ENCODE measurements around the gene CFHR3. TPM values are rescaled to one million over a fixed set of nuclear protein-coding genes. Genes with fewer than 3 reads are reported as not detected.
"Not testable (repeated sequence)": the region's sequence is repeated elsewhere in the genome, so short reads cannot be mapped to it uniquely, and the experiment has no call there.

The CFHR3 gene
- total RNA-seq, 2 donors from 2014 or later: not detected

DNA sequence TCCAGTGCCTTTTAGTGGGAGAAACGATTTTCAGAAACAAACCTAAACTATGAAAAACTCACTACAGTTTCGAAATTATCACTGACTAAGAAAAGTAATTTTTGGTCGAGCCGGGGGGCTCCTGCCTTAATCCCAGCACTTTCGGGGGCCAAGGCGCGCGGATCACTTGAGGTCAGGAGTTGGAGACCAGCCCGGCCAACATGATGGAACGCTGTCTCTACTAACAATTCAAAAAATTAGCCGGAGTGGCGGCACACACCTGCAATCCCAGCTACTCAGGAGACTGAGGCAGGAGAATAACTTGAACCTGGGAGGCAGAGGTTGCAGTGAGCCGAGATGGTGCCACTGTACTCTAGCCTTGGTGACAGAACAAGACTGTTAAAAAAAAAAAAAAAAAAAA lies 3.0 kb downstream of the CFHR3 start:
- intact Hi-C loops (cut with DNase I): no loop called here
- Histone ChIP-seq H3K27ac (no peak overlapping the region), H3K27me3 (no peaks in the 10 kb centered on the region), H3K9me3 (no peaks in the 10 kb centered on the region), H3K4me3 (no peak overlapping the region), H3K4me1 (no peaks in the 10 kb centered on the region), H3K36me3 (replicated peaks in 1 of 2; ENCODE audit: insufficient read depth in 1 of 2, low read depth in 2 of 2) (no peaks in the 10 kb centered on the region)
- 72 to 86% methylated on average over 9 to 13 of the region's 13 CpGs for WGBS, 2 donors
- DNase-seq (no peak), ATAC-seq (no peak)
- no peak for TF ChIP-seq POLR2A (IDR thresholded peaks at IDR 0.05)
- TF ChIP-seq, protein P1, sequence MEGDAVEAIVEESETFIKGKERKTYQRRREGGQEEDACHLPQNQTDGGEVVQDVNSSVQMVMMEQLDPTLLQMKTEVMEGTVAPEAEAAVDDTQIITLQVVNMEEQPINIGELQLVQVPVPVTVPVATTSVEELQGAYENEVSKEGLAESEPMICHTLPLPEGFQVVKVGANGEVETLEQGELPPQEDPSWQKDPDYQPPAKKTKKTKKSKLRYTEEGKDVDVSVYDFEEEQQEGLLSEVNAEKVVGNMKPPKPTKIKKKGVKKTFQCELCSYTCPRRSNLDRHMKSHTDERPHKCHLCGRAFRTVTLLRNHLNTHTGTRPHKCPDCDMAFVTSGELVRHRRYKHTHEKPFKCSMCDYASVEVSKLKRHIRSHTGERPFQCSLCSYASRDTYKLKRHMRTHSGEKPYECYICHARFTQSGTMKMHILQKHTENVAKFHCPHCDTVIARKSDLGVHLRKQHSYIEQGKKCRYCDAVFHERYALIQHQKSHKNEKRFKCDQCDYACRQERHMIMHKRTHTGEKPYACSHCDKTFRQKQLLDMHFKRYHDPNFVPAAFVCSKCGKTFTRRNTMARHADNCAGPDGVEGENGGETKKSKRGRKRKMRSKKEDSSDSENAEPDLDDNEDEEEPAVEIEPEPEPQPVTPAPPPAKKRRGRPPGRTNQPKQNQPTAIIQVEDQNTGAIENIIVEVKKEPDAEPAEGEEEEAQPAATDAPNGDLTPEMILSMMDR (IDR thresholded peaks at IDR 0.05): no peak

DNA sequence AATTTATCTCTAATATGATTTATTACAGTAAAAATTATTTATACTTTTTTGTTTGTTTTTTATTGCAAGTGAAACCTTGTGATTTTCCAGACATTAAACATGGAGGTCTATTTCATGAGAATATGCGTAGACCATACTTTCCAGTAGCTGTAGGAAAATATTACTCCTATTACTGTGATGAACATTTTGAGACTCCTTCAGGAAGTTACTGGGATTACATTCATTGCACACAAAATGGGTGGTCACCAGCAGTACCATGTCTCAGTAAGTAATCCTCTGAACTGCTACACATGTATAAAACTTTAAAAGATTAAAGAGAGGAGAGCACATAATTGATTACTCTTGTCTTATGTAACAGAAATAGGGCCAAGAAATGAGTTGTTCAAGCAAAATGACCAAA lies 4.5 kb downstream of the CFHR3 start:
- Histone ChIP-seq H3K4me1 (no peaks in the 10 kb centered on the region), H3K27me3 (no peaks in the 10 kb centered on the region), H3K4me3 (no peak overlapping the region), H3K36me3 (replicated peaks in 1 of 2; ENCODE audit: insufficient read depth in 1 of 2, low read depth in 2 of 2) (no peaks in the 10 kb centered on the region), H3K9me3 (no peaks in the 10 kb centered on the region), H3K27ac (no peak overlapping the region)
- TF ChIP-seq POLR2A (IDR thresholded peaks at IDR 0.05): no peak
- TF ChIP-seq, protein P1 (IDR thresholded peaks at IDR 0.05): no peak
- no peak for ATAC-seq
- DNase-seq: no peak
- intact Hi-C loops (cut with DNase I): no loop called here
- 67 to 84% methylated on average over 1 of the region's 1 CpG for WGBS, 2 donors

DNA sequence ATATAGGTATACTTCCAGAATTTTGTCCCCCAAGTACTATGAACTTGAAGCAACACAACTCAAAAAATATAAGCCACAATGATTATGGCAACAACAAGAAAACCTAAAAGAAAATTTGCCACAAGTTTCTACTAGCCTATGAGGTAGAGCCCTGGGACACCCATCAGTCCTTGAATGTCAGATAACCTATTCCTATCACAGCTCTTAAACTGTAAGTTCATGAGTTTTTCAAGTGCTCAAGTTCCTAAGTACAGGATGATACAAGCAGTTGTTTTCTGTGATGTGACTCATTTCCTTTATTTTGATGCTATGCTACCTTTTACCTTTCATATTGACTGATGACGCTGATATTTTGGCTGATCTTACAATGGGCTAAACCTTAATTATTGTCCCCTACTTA lies 16.6 kb downstream of the CFHR3 start:
- intact Hi-C loops (cut with DNase I); DNase-seq; H3K4me3 ChIP-seq; H3K27me3 ChIP-seq; H3K27ac ChIP-seq; ATAC-seq; H3K9me3 ChIP-seq; H3K4me1 ChIP-seq; H3K36me3 ChIP-seq (replicated peaks in 1 of 2; ENCODE audit: insufficient read depth in 1 of 2, low read depth in 2 of 2): not testable (repeated sequence)
- WGBS, 2 donors: 75 to 88% methylated on average over 1 of the region's 1 CpG

DNA sequence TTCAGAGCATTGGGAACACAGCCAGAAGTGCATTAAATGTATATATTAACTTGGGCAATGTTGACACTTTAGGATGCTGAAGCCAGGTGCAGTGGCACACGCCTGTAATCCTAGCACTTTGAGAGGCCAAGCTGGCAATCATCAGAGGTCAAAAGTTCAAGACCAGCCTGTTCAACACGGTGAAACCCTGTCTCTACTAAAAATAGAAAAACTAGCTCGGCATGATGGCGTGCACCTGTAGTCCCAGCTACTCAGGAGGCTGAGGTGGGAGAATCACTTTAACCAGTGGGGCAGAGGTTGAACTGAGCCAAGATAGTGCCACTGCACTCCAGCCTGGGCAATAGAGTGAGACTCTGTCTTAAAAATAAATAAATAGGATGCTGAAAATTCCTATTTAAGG lies 19.5 kb downstream of the CFHR3 start:
- H3K9me3 ChIP-seq; ATAC-seq; intact Hi-C loops (cut with DNase I); H3K36me3 ChIP-seq (replicated peaks in 1 of 2; ENCODE audit: insufficient read depth in 1 of 2, low read depth in 2 of 2); DNase-seq; H3K4me1 ChIP-seq; H3K4me3 ChIP-seq; H3K27ac ChIP-seq; H3K27me3 ChIP-seq: not testable (repeated sequence)
- 12 to 19% methylated on average over 4 of the region's 4 CpGs for WGBS, 2 donors

DNA sequence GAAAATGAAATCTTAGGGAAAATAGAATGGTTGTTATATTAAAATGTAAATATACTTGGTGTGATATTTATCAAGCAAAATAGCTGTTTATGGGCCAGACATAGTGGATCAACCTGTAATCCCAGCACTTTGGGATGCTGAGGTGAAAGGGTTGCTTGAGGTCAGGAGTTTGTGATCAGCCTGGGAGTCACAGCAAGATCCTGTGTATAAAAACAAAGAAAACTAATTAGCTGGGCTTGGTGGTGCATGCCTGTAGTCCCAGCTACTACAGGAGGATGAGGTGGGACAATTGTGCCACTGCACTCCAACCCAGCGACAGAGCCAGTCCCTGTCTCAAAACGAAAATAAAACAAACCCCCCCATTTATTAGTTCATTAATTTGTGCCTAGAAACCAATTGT lies 23.3 kb downstream of the CFHR3 start:
- Histone ChIP-seq H3K27ac (no peak overlapping the region), H3K4me1 (no peaks in the 10 kb centered on the region), H3K9me3 (no peaks in the 10 kb centered on the region), H3K36me3 (replicated peaks in 1 of 2; ENCODE audit: insufficient read depth in 1 of 2, low read depth in 2 of 2) (no peaks in the 10 kb centered on the region), H3K27me3 (no peaks in the 10 kb centered on the region), H3K4me3 (no peak overlapping the region)
- DNase-seq (no peak), ATAC-seq (no peak)
- intact Hi-C loops (cut with DNase I): no loop called here
- TF ChIP-seq POLR2A (IDR thresholded peaks at IDR 0.05): no peak
- TF ChIP-seq, protein P1 (IDR thresholded peaks at IDR 0.05): no peak
- 40 to 45% methylated on average over 2 of the region's 2 CpGs for WGBS, 2 donors

DNA sequence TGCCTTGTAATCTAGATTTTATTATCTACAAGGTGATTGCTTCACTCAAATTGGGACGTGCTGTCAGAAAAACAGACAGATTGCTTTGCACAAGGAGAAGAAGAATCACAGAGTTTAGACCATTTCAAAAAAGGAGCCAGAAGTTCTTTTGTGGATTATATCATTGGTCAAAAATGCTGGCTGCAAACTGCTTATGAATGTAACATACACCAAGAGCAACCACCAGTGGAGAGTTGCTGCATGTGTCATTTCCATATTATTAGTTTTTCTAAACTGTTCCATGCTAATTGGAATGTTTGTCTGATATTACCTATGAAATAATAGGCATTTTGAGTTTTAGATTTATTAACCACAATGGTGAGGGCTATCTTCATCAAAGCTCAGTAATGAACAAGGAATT lies 27.3 kb downstream of the CFHR3 start:
- H3K36me3 ChIP-seq (replicated peaks in 1 of 2; ENCODE audit: insufficient read depth in 1 of 2, low read depth in 2 of 2); H3K4me1 ChIP-seq; DNase-seq; ATAC-seq; H3K27ac ChIP-seq; H3K27me3 ChIP-seq; H3K4me3 ChIP-seq; H3K9me3 ChIP-seq; intact Hi-C loops (cut with DNase I): not testable (repeated sequence)
- WGBS, 2 donors: 27 to 64% methylated on average over 1 of the region's 1 CpG
